Effector CD4-positive, alpha-beta T cell (primary cell): ENCODE results near the gene SYNJ1.

ENCODE experiments used
- DNase-seq: peaks from one replicate; pipeline ENCODE4 v3.0.0-alpha.2; 2020

The SYNJ1 gene

DNA sequence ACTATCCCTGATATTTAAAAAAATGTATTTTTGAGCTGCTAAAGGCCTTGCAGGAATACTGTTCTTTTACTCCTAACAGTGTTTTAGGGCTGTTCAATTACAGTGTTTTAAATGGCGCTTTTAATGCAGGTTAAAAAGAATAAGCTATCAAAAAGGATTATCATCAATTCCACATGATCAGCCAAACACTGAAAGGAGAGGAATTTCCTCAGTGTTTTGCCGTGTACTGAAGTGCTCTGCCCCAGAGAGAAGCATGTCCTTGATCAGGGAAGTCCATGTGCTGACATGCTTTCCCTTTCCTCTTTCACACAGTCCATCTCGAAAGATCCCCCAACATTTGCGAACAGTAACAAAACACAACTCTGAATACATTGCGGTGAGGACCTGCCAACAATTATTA, 119.0 kb downstream of the SYNJ1 start:
- no peak for DNase-seq

DNA sequence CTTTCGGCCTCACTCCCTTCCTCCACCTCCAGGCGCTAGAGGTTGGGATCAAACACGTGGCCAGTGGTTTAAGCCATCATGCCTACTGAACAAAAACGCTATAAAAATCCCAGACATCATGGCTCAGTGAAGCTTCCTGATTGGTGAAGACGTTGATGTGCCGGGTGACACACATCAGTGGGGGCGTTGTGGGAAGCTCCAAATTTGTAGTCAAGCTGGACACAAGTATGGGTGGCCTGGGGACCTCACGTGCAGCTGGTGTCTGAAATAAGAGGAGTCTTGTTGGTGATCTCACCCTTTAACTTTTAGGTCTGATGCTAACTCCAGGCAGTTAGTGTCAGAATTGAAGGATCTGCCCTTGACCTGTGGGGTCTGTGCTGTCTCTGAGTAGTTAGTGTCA, 122.3 kb downstream of the SYNJ1 start:
- DNase-seq = no peak

DNA sequence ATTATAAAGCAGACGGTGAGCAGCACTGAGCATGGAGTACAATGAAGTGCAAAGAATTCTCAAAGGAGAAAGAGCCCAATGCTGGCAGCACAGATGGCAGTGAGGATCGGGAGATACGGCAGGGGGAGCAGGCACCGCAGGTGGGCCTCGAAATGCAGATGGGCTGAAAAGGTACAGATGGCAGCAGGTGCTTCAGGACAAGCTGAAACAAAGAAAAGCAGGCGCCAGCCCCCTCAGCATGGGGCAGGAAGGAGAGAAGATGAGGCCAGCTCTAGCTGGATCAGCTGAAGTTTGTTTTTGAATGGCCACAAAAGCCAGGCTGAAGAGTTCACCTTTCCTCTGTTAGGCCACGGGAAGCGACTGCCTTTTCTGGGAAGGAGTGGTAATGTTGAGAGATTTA, 123.3 kb downstream of the SYNJ1 start:
- no peak for DNase-seq

DNA sequence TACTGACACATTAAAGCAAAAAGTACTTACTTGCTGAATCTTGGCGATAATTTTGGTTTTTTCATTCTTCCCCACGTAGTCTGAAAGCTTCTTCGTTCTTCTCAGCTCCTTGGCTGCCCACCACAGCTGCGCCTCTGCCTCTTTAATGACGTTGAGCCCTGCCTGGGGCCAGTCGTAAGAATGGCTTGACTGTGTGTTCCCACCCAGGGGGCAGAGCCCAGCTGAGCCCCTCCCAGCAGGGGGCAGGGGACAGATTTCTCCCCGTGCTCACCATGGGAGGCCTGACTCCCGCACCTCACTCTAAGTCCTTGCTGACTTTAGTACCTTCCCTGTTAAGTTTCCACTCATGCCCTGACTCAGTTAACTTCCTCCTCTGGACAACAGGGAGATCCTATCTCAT, 124.7 kb downstream of the SYNJ1 start:
- no peak for DNase-seq

DNA sequence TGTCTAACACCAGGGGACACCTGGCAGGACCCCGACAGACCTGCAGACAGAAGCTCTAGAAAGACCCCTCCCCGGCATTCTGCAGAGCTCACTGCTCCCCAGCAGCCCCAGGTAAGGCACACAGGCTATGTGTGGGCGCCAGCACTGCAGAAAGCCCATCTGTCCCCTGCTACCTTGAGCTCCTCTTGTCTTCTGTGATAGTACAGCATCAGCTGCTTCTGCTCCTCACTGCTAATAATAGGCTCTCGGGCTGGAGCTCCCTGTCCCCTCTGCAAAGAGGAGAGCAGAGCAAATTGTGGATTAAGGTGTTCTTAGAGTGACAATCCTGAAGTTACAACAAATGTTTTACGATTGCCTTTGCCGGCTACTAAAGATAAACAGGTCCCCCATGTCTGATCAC, 125.7 kb downstream of the SYNJ1 start:
- DNase-seq = no peak

DNA sequence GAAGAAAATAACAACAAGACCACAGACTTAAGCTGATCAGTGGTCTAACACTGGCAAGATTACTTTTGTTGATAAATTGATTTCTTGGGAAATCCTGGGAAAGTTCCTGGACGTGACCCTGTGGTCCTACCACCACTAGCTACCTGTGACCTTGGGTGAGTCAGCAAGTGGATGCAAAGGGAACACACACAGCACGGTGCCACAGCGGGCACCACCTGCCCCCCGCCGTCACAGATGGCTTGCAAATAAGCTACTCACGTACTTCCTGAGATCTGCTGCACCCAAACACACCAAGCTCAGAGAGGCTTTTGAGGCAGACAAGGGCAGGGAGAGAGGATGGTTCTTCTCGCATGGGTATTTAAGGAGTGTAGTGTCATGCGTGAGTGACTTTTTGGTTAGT, 128.3 kb downstream of the SYNJ1 start:
- no peak for DNase-seq

DNA sequence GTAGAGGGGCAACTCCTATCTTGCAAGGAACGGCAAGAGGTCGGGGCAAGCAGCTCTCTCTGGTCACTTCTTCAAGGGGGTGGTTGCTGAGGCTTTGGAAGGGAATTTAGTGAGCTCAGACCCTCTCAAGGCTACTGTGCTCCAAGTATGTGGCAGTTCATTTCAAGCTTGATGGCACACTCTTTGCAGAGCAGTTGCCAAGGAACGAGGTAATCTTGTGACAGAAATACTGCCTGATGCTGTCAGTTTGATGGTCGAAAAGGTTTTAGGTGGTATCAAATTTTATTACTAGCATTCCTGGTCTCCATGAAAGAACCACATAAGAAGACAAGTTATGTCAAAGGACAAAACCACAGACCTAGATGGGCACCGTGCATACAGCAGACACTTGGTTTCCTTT, 128.7 kb downstream of the SYNJ1 start:
- no peak for DNase-seq

DNA sequence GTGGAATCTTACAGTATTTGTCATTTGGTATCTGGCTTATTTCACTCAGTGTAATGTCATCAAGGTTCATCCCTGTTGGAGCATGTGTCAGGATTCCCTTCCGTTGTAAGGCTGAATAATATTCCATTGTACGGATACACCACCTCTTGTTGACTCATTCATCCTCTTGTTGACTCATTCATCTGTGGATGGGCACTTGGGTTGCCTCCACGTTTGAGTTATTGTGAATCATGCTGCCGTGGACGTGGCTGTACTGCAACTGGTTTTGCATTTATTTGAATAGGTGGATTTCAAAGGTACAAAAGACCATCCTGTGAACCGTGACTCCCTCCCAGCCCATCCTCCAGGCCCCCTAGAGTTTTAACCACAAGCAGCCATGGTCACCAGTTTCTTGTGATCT, 130.6 kb downstream of the SYNJ1 start:
- DNase-seq = no peak

DNA sequence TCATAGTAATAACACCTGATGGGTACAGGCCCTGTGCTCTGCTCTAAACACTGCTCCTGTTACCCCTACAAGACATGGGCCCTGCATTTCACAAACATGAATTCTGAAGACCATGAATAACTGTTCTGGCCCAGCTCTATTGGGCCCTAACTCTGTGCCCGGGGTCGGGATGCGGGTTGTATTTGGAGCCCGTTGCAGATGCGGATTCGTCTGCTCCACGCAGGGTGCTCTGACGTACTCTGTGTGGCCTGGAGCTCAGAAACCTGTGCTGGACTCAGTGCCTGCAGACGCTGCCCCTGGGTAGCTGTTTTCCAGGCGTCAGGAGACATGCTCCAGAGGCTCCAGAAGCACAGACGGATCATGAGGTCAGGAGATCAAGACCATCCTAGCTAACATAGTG, 132.4 kb downstream of the SYNJ1 start:
- no peak for DNase-seq

DNA sequence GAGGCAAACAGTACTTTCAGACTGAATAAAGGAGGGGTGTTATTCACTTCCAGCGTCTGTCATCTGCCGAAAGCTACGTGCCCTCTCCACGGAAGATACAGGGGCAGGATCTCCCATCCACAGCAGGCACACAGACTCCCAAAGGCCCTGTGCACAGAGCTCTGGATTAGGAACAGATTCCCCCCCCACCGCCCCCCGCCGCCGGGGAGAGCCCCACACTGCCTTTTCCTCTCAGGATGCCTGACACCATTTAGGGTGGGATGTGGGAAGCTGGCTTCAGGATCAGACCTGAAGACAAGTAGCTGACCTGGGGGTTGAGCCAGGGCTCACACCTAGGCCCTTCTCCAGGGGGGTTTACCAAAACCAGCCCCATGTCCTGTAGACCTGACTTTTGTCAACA, 134.1 kb downstream of the SYNJ1 start:
- DNase-seq = no peak

DNA sequence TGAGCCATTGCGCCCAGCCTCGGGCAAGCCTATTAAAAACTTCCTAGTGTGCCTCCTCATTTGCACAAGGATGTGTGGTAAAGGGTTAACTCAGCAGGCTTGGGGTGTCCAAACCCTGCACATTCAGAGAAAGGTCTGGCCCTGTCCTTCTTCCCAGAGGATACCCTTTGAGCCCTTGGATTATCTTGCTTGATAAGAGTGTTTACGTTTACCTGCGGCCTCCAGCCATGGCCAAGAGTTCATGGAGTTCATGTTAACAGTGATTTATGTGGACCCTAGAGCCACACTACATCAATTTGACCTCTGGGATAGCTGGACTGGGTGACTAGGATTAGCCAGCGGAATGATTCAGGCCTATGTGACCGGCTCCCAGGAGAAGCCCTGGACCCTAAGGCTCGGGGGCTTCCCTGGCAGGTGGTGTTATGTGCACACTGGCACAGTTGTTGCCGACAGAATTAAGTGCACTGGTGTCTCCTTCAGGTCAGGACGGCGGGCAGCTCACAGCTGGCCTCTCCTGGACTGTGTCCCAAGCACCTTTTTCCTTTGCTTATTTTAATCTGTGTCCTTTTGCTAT, 134.8 kb downstream of the SYNJ1 start:
- no peak for DNase-seq

DNA sequence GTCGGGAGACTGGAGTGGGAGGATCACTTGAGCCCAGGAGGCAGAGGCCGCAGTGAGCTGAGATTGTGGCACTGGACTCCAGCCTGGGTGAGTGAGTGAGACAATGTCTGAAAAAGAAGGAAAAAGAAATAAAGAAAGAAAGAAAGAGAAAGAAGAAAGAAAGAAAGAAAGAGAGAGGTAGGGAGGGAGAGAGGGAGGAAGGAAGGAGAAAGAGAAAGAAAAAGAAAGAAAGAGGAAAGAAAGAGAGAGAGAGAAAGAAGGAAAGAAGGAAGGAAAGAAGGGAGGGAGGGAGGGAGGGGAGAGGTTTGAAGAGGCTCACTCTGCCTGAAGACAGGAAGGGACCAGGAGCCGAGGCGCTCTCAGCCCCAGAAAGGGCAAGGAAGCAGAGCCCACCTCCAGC, 137.7 kb downstream of the SYNJ1 start:
- DNase-seq = no peak

DNA sequence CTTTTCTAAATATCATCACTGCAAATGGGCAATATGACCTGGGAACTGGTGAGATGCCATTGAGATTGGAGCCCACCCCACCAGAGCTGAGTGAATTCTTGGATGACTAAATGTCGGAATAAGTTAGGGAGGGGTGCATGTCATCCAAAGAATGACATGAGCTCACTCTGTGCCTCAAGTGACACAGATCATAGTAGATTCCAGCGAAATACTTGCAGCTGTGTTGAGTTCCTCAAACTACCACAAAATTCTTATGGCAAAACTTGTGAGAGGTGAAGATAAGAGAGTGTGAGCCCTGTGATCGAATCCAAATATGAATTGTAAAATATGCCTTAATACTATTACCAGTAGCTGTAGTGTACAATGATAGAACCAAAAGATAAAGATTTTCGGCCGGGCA, 140.2 kb downstream of the SYNJ1 start:
- DNase-seq = no peak

DNA sequence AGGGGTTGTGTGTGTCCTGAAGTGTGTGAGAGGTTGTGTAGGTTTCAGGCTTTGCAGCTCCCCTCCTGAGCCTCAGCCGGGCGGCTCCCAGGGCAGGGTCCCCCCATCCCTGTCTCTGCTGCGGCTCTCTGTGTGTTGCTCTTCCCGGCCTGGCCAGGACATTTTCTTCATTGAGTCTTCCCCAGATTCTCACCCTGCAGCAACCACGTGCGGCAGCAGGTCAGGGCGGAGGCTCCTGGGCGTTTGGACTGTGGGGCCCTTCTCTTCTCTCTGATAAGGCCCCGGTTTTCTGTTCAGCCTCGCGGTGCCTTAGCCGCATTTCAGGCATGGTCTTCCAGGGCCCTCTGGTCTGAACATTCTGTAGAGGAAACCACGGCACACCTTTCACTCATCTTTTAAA, 140.7 kb downstream of the SYNJ1 start:
- DNase-seq = no peak

DNA sequence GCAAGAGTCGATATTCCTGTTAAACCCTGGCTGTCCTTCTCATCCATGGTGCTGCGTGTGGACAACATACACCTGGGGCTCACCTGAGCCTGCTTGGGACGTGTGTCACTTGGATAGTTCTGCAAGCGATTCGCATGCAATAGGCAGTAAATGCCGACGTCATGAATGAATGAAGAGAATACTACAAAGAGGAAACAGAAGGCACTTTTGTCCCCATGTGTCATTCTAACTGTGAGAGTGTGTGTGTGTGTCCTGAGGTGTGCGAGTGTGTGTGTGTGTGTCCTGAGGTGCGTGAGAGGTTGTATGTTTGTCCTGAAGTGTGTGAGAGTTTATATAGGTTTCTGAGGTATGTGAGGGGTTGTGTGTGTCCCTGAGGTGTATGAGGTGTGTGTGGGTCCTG, 141.8 kb downstream of the SYNJ1 start:
- no peak for DNase-seq

DNA sequence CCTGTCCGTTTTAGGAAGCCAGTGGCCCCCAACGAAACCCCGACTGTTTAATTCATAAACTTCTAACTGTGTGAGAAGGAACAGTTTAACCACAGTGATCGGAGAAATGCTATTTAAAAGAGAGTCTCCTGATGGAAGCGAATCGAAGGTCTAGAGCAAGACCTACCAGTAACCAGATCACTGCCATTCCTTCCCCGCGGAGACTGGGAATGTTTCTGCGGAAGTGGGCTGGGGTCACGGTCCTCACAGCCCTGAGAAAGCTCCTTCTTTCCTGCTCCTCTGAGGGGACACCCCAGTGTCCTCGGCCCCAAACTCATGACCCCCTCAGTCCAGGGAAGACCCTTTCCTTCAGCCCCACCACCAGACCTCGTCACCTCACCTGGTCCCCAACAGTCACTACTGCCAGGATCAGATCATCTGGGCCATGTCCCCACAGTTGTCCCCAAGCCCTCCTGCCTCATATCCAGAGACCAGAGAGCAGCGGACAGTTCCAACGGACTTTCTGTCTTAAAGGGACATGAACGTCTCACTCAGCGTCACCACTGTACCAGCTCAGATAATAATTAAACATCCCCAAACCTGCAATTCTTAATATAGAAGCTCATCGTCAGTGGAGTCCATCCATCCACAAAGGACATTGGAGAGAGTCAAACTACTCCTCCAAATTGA, 142.6 kb downstream of the SYNJ1 start, which contains the start of gene TCP10L:
TCP10L (minus strand) TSS at position 482 of the 669 bp plus-strand sequence. CDS start 1,219 bp downstream, outside the sequence.
- no peak for DNase-seq

DNA sequence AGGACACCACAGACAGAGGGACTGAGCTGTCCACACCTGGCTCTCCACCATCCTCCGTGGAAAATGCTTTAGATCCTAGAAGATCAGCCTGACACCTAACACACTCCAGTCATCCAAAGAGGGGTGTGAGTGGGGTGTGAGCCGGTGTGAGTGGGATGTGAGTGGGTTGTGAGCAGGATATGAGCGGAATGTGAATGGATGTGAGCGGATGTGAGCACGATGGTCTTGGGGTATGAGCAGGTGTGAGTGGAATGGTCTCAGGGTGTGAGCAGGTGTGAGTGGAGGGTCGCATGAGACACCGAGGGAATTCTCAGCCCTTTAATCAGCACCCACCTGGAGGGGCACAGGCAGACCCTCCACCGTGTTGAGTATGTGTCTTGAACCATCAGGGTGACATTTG, 143.3 kb downstream of the SYNJ1 start:
- DNase-seq = no peak

DNA sequence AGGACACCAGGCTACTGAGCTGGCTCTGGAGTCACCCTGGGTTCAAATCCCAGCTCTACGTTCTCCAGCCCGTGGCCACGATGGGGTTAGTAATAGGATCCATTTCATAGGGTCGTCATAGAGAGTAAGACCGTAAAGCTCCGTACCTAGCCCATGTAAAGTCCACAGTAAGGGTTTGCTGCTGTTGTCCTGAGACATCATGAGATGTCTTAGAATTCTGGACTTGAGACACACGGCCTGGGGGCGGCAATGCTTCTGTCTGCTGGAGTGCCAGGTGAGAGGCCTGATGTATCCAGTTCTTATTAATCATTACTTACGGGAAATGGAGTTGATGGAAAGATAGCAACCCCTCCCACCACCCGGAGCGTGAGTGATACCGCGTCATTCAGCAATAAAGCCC, 146.1 kb downstream of the SYNJ1 start:
- DNase-seq = no peak

DNA sequence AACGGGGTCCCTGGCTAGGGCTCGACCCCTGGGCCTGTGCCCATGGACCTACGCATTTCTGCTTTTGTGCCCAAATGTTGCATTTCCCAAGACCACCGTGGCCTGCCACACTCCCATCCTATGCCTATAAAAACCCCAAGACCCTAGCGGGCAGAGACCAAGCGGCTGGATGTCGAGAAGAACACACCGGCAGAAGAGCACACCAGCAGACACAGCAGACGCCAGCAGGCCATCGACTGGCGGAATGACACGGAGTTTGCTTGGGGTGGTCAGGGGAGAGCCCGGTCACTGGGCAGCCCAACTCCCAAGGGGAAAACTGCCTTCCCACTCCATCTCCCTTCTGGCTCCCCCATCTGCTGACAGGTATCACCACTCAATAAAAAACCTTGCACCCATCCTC, 146.9 kb downstream of the SYNJ1 start:
- DNase-seq = no peak
